ENCODE data around the gene LRIG1. TPM values are rescaled to one million over a fixed set of nuclear protein-coding genes. Genes with fewer than 3 reads are reported as not detected.
A peak's percentile ranks its signal among the peaks of the same experiment; 100 is the strongest.

The LRIG1 gene
- total and polyA plus RNA-seq, 7 donors, result 4.2 to 226 (median 150) TPM

GRCh38 chr3:66396888-66397287 is 103.9 kb downstream of the LRIG1 start:
- H3K27me3 ChIP-seq, result no peaks in the 10 kb centered on the region
- peaks cover 0 to 96% (median 92%) of the 10 kb centered on the region in 4 donors for H3K4me1 ChIP-seq
- 94 to 95% methylated on average over 9 of the region's 9 CpGs for WGBS, 2 donors
- no peaks in the 10 kb centered on the region for H3K9me3 ChIP-seq
- peaks cover 17 to 83% (median 42%) of the 10 kb centered on the region in 4 donors for H3K36me3 ChIP-seq
- TF ChIP-seq POLR2A (IDR thresholded peaks at IDR 0.05), result no peak
- no peak for TF ChIP-seq CTCF (IDR thresholded peaks at IDR 0.05)
- TF ChIP-seq POLR2AphosphoS5 (IDR thresholded peaks at IDR 0.05), result no peak
- TF ChIP-seq EP300 (IDR thresholded peaks at IDR 0.05), result no peak
- peak; percentile 64 for DNase-seq
- H3K4me3 ChIP-seq, result no peak overlapping the region
- peak overlapping the region in 3 of 4 donors; percentile 82 to 95 (median 89) for H3K27ac ChIP-seq
- intact Hi-C loops (cut with DNase I), result no loop called here

- TF ChIP-seq POLR2AphosphoS5 (IDR thresholded peaks at IDR 0.05), result peak in 1 of 4 donors; percentile 24
- TF ChIP-seq CTCF (IDR thresholded peaks at IDR 0.05), result no peak
- no peak for TF ChIP-seq POLR2A (IDR thresholded peaks at IDR 0.05)
- no peak for TF ChIP-seq EP300 (IDR thresholded peaks at IDR 0.05)
- WGBS, 2 donors, result 93 to 96% methylated on average over 13 of the region's 13 CpGs
- Histone ChIP-seq H3K4me3 (no peak overlapping the region), H3K4me1 (peaks cover 0 to 90% (median 85%) of the 10 kb centered on the region in 4 donors), H3K9me3 (no peaks in the 10 kb centered on the region), H3K27ac (peak overlapping the region in 3 of 4 donors; percentile 82 to 95 (median 89)), H3K27me3 (no peaks in the 10 kb centered on the region), H3K36me3 (peaks cover 17 to 89% (median 43%) of the 10 kb centered on the region in 4 donors)
- intact Hi-C loops (cut with DNase I), result no loop called here
- DNase-seq, result peak; percentile 60
Measured at GRCh38 chr3:66396161-66396760, 104.6 kb downstream of the LRIG1 start.

GRCh38 chr3:66395635-66396034 is 105.2 kb downstream of the LRIG1 start:
- WGBS, 2 donors, result 90 to 94% methylated on average over 10 of the region's 10 CpGs
- H3K27ac ChIP-seq, result peak overlapping the region in 3 of 4 donors; percentile 82 to 95 (median 89)
- no peaks in the 10 kb centered on the region for H3K27me3 ChIP-seq
- H3K4me3 ChIP-seq, result no peak overlapping the region
- peak; percentile 57 for DNase-seq
- intact Hi-C loops (cut with DNase I), result no loop called here
- H3K9me3 ChIP-seq, result no peaks in the 10 kb centered on the region
- H3K4me1 ChIP-seq, result peaks cover 0 to 83% (median 79%) of the 10 kb centered on the region in 4 donors
- no peak for TF ChIP-seq POLR2A (IDR thresholded peaks at IDR 0.05)
- TF ChIP-seq CTCF (IDR thresholded peaks at IDR 0.05), result no peak
- no peak for TF ChIP-seq POLR2AphosphoS5 (IDR thresholded peaks at IDR 0.05)
- TF ChIP-seq EP300 (IDR thresholded peaks at IDR 0.05), result no peak
- H3K36me3 ChIP-seq, result peaks cover 17 to 95% (median 43%) of the 10 kb centered on the region in 4 donors

GRCh38 chr3:66394753-66395249 is 106.0 kb downstream of the LRIG1 start:
- 90 to 92% methylated on average over 8 of the region's 8 CpGs for WGBS, 2 donors
- Histone ChIP-seq H3K27me3 (no peaks in the 10 kb centered on the region), H3K4me3 (no peak overlapping the region), H3K27ac (peak overlapping the region in 3 of 4 donors; percentile 82 to 95 (median 89)), H3K36me3 (peaks cover 17 to 93% (median 43%) of the 10 kb centered on the region in 4 donors), H3K4me1 (peaks cover 0 to 75% (median 73%) of the 10 kb centered on the region in 4 donors), H3K9me3 (no peaks in the 10 kb centered on the region)
- DNase-seq, result peak; percentile 58
- intact Hi-C loops (cut with DNase I), result no loop called here
- TF ChIP-seq EP300 (IDR thresholded peaks at IDR 0.05) (no peak), POLR2AphosphoS5 (IDR thresholded peaks at IDR 0.05) (peak in 1 of 4 donors; percentile 25)

- no peaks in the 10 kb centered on the region for H3K9me3 ChIP-seq
- H3K27me3 ChIP-seq, result no peaks in the 10 kb centered on the region
- H3K4me3 ChIP-seq, result no peak overlapping the region
- peaks cover 0 to 71% (median 68%) of the 10 kb centered on the region in 4 donors for H3K4me1 ChIP-seq
- TF ChIP-seq POLR2A (IDR thresholded peaks at IDR 0.05) (no peak), POLR2AphosphoS5 (IDR thresholded peaks at IDR 0.05) (no peak), EP300 (IDR thresholded peaks at IDR 0.05) (no peak), CTCF (IDR thresholded peaks at IDR 0.05) (no peak)
- peak overlapping the region in 3 of 4 donors; percentile 82 to 95 (median 89) for H3K27ac ChIP-seq
- H3K36me3 ChIP-seq, result peaks cover 17 to 88% (median 43%) of the 10 kb centered on the region in 4 donors
- WGBS, 2 donors, result 63 to 82% methylated on average over 12 of the region's 12 CpGs
- DNase-seq, result peak; percentile 54
- intact Hi-C loops (cut with DNase I), result no loop called here
Measured at GRCh38 chr3:66394019-66394752, 106.6 kb downstream of the LRIG1 start.

Measured in sigmoid colon (tissue), 7 donors.